Activated gamma-delta T cell (primary cell): Measurements from ENCODE around the gene CMTM7.
A peak's percentile ranks its signal among the peaks of the same experiment; 100 is the strongest.

Experiments
- DNase-seq: peaks from one replicate; lab custom pipeline; 2025; lab: John Stamatoyannopoulos, UW

CMTM7 gene

DNA sequence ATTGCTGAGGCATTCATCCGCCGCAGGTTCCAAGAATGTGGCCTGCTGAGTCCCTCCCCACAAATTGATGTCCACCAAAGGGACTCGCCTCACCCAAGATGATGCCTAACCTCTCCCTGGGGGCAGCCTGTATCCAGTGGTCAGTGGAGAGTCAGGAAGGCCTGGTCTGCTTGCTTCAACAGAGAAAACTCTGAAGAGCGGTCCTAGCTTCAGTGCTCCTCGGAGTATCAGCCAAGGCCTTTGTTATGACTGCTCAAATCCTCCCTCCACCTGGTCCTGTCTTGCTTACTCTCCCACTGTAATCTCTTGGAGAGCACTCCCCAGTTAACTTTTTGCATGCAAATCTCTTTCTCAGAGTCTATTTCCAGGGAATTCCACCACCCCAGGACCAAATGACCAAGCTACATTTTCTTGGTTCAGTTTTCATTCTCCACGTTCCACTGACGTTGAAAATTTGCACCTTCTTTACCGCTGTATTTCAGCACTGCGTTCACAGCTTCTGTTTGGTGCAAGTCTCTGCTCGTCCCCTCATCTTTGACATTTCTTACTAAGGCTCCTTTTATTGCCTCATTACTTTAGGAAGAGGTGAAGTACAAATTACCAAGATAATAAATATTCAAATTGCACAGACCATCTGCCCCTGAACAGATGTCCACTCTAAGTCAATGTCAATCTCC, 22.3 kb downstream of the CMTM7 start:
- no peak for DNase-seq

DNA sequence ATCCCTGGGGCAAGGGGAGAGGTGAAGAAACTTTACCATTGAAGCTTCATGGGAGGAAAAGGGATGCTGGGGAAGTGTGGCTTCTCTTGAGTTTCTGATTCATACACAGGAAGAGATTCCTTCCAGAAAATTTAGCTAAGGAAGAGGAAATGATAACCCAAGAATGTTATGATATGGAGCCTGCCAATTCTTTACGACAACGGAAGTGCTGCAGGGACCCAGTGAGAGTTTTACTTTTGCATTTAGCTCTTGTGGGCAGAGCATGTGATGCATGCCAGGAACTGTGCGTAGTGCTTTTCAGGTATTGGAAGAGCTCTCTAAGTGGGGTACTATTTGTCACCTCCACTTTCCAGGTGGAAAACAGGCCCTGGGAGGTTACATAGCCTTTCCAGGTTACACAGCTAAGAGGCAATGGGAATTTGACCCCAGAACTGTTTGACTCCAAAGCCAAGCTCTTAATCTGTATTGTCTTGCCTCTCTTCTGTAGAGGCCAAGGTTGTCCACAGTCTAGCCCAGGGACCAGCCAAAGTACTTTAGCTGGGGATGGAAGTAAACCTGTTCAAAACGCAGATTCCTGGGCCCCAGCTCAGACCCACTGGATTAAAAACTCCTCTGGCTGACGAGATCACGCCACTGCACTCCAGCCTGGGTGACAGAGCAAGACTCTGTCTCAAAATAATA, 23.0 kb downstream of the CMTM7 start:
- DNase-seq = no peak

- DNase-seq = no peak
These were observed 28.1 kb downstream of the CMTM7 start for GRCh38 chr3:32419742-32420125.

- DNase-seq = no peak
These were observed 28.7 kb downstream of the CMTM7 start for GRCh38 chr3:32420126-32421038.

GRCh38 chr3:32421185-32421584, 29.5 kb downstream of the CMTM7 start:
- DNase-seq = no peak

DNA sequence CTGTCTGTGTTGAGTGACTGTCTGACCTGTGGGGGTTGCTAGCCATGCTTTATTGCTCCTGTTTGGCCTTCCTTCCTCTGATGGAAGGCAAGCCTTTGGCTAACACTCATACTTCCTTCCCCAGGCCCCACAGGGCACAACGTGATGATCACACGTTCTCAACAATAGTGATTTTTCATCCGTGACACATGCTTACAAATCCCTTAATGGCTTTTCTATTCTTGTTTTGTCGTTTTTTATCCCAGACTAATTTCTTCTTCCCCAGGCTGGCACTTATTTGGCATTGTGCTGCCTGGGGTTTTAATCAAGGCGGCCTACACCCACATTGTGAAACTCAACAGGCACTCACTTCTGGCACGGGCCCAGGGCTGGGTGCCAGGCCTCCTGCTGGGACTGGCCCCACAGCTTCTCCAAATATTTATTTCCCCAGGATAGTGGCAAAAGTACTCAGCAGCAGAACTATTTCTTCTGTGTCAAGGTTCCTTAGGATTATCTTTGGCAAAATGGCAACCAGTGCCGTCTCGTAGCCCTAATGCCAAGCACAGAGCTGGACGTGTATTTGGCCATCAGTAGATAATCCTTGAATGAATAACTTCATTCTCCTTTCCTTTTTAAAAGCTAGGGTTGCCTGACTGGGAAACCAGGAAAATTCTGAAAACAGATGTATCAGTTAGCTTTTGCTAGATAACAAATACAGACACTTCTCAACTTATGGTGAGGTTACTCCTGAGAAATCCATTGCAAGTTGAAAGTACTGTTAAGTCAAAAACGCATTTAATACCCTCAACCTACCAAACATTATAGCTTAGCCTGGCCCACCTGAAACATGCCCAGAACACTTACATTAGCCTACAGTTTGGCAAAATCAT, 30.6 kb downstream of the CMTM7 start:
- no peak for DNase-seq

GRCh38 chr3:32422943-32423342, 31.3 kb downstream of the CMTM7 start:
- DNase-seq = no peak

- DNase-seq = no peak
These were observed 31.9 kb downstream of the CMTM7 start for GRCh38 chr3:32423534-32423933.

DNA sequence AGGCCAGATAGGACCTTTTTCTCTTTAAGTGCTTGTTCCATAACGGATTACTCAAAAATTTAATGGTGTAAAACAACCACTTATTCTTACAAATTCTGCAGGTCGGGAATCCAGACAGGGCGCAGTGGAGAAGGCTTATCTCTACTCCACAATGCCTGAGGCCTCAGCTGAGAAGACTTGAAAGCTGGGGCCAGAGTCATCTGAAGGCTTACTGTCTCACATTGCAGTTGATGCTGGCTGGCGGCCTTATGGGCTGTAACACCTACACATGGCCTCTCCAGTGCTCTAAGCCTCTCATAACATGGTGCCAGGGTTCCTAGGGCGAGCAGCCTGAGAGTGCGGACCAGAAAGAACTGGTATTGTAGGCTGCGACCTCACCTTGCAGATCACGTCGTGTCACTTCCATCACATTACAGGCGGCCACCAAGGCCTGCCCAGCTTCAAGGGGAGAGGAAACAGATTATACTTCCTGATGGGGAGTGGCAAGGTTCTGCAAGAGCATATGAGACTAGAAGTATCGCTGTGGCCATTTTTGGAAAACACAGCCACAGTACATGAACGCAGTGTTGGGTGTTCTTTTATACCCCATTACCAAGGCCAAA, 32.4 kb downstream of the CMTM7 start:
- DNase-seq = no peak

DNA sequence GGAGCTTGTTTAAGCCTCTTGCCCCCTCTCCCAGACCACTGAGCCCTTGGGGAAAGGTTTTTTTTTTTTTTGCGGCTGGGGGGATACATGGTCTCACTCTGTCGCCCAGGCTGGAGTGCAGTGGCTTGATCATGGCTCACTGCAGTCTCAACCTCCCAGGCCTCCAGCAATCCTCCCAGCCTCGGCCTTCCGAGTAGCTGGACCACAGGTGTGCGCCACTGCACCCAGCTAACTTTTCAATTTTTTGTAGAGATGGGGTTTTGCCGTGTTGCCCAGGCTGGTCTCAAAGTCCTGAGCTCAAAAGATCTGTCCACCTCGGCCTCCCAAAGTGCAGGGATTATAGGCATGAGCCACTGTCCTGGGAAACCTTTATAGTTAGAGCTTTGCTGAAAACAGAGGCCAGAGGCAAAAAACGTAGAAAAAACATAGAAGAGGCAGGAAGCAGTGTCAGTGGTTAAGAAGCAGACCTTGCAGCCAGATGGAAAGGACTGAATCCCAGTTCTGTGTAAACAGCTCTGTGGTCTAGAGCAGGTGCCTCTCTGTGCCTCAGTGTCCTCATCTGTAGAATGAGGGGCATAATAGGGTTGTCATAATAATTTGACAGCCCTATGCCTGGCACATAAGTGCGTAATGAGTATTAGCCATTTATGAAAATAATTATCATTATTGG, 33.1 kb downstream of the CMTM7 start:
- DNase-seq = no peak

GRCh38 chr3:32428092-32429068, 36.7 kb downstream of the CMTM7 start:
- DNase-seq = peak; percentile 24

DNA sequence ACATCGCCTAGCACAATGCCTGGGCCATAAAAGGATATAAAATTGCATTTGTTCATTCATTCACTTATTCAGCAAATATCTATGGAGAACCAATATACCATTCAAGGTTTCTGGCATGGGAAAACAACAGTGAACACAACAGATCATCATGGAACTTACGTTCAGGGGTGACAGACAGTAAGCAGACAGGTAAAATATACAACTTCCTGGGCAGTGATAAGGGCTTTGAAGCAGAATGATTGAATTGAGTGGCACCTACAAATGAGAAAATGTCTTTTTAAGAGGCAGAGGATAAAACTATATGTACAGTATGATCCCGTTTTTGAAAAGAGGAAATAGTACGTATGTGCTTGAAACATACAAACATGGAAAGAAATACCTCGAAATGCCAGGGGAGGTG, 39.2 kb downstream of the CMTM7 start:
- DNase-seq = no peak

- DNase-seq = no peak
These were observed 39.8 kb downstream of the CMTM7 start for GRCh38 chr3:32431481-32431880.

DNA sequence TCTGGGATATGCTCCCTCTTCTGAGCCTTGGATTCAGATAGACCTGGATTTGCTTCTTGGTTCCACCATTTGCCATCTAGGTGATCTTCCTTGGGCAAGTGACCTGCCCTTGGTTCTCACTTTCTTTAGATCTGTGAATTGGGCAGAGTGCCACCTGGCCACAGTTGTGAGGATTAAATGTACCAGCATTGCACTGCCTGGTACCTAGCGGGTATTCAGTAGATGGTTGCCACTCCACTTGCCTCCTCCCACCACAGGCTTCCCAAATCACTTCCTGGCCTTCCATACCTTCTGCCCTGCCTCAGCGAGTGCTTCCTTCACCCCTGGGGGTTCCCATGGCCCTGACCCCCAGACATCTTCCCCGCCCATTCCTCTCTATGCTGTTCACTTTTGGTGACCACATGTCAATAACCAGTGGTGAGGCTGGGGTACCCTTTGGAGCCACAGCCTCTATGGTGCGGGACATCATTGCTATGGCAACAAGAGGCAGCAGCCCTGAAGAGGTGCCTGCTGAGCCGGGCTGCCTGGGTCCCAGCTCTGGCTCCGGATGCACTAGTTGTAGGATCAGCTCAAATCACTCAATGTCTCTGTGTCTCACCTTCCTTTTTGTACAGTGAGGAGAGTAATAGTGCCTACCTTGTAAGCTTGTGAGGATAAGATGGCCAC, 40.5 kb downstream of the CMTM7 start:
- DNase-seq = no peak

- DNase-seq = no peak
These were observed 41.3 kb downstream of the CMTM7 start for GRCh38 chr3:32432711-32433530.

GRCh38 chr3:32434206-32434605, 42.6 kb downstream of the CMTM7 start:
- no peak for DNase-seq

DNA sequence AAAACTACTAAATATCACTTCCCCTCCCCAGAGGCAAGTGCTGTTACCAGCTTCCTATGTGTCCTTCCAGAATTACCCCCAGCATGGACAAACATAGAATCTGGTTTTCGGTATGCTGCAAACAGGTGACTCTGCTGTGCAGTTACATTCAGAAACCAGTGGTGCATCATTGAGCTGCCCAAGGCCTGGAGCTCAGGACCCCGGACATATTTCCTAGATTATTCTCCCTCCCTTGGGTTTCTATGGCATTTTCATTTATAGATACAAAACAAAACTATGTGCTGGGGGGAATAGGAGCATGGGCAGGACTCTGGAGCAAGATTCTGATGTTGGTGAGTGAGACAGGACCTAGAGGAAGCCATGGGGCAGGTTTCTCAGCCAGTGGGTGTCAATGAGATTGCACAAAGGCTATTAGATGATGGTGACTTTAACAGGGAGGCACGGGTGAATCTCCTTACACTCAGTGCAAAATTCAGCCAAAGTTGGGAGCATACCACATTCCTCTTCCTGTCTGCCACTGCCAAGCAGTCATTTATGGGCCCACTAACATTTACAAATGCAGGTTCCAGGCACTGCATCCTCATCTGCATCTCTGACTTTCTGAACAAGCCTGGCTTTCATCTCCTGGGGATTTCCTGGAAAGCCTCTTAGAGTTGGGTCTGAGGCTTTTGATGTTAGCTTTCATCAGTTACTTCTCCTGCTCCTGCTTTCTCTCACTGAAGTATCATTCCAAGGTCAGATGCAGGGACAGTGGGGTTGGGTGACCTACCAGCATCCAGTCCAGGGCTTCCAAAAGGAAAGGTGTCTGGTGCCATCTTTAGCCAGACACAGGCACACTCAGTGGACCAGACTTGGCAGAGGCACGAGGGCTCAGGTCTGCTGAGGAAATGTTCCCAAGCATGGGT, 44.5 kb downstream of the CMTM7 start:
- no peak for DNase-seq
